Measurements from ENCODE around the gene TRIM22.
"Not testable (repeated sequence)": the region's sequence is repeated elsewhere in the genome, so short reads cannot be mapped to it uniquely, and the experiment has no call there.

The TRIM22 gene

GRCh38 chr11:5713695-5714094 is 24.1 kb downstream of the TRIM22 start:
- CTCF ChIA-PET = interaction anchor here (1.3 to 1.4 kb wide), 2 partner anchors 24 to 28 kb away, joined by 3 to 4 read pairs; partner anchors contain the start of gene TRIM22
- no peak for DNase-seq (ENCODE audit: extremely low spot score)
- POLR2A ChIA-PET = no interaction called here
- TF ChIP-seq CTCF (IDR thresholded peaks at IDR 0.05; ENCODE audit: control extremely low read depth, extremely low read depth, low read depth, missing control alignments) = no peak

GRCh38 chr11:5716518-5716917 is 26.9 kb downstream of the TRIM22 start:
- CTCF ChIA-PET; DNase-seq (ENCODE audit: extremely low spot score); POLR2A ChIA-PET: not testable (repeated sequence)

- DNase-seq (ENCODE audit: extremely low spot score) = no peak
- TF ChIP-seq CTCF (IDR thresholded peaks at IDR 0.05; ENCODE audit: control extremely low read depth, extremely low read depth, low read depth, missing control alignments) = no peak
- ChIA-PET CTCF (no interaction called here), POLR2A (no interaction called here)
Observed at GRCh38 chr11:5719703-5720495, 30.3 kb downstream of the TRIM22 start.

- ChIA-PET POLR2A (no interaction called here), CTCF (no interaction called here)
- no peak for DNase-seq (ENCODE audit: extremely low spot score)
- no peak for TF ChIP-seq CTCF (IDR thresholded peaks at IDR 0.05; ENCODE audit: control extremely low read depth, extremely low read depth, low read depth, missing control alignments)
Observed at GRCh38 chr11:5722622-5723021, 33.0 kb downstream of the TRIM22 start.

- ChIA-PET POLR2A (no interaction called here), CTCF (interaction anchor here (0.6 to 2.7 kb wide), 4 partner anchors 10 to 42 kb away, joined by 3 to 11 read pairs (median 6); partner anchors contain the start of genes OR56B1 and TRIM5)
- TF ChIP-seq CTCF (IDR thresholded peaks at IDR 0.05; ENCODE audit: control extremely low read depth, extremely low read depth, low read depth, missing control alignments) = no peak
- no peak for DNase-seq (ENCODE audit: extremely low spot score)
Observed at GRCh38 chr11:5726351-5726750, 36.8 kb downstream of the TRIM22 start.

- CTCF ChIA-PET = interaction anchor here (0.9 to 2.7 kb wide), 3 partner anchors 8 to 94 kb away, joined by 3 to 11 read pairs (median 3); partner anchors contain the start of gene OR56B1
- DNase-seq (ENCODE audit: extremely low spot score) = no peak
- POLR2A ChIA-PET = no interaction called here
- TF ChIP-seq CTCF (IDR thresholded peaks at IDR 0.05; ENCODE audit: control extremely low read depth, extremely low read depth, low read depth, missing control alignments) = no peak
Observed at GRCh38 chr11:5727691-5728090, 38.1 kb downstream of the TRIM22 start.

GRCh38 chr11:5736396-5736795 is 46.8 kb downstream of the TRIM22 start, which contains the start of gene OR56B1:
TSS of gene OR56B1 (plus strand) at chr11:5736448. CDS start at chr11:5736517, 69 bp downstream.
- CTCF ChIA-PET = interaction anchor here (3.2 kb wide), 1 partner anchor 10 kb away, joined by 11 read pairs; no protein-coding TSS in a partner anchor
- no peak for TF ChIP-seq CTCF (IDR thresholded peaks at IDR 0.05; ENCODE audit: control extremely low read depth, extremely low read depth, low read depth, missing control alignments)
- no peak for DNase-seq (ENCODE audit: extremely low spot score)
- POLR2A ChIA-PET = no interaction called here
